H9 (cell line): ENCODE results near the gene CLPSL1. TPM values are rescaled to one million over a fixed set of nuclear protein-coding genes. Genes with fewer than 3 reads are reported as not detected.
A peak's percentile ranks its signal among the peaks of the same experiment; 100 is the strongest.

Experiments used
- DNase-seq: peaks from one replicate; pipeline ENCODE4 v3.0.0-alpha.2; 2017
- H2AFZ ChIP-seq: one replicate; pipeline ENCODE4 v1.6.1; 2013; ENCODE audit warnings: mild to moderate bottlenecking, low read length, control low read depth, moderate library complexity
- H2AK5ac ChIP-seq: 2 replicates; pipeline ENCODE4 v1.6.1; 2013; ENCODE audit warnings: low read length, control low read depth, mixed read lengths; ENCODE audit not compliant: insufficient read length
- H2BK120ac ChIP-seq: one replicate; pipeline ENCODE4 v1.6.1; 2013; ENCODE audit warnings: low read depth, mild to moderate bottlenecking, low read length, control low read depth, inconsistent platforms; ENCODE audit not compliant: poor library complexity, severe bottlenecking
- H2BK12ac ChIP-seq: 2 replicates; pipeline ENCODE4 v1.6.1; 2013; ENCODE audit warnings: low read length, control low read depth, mixed read lengths, low read depth; ENCODE audit not compliant: insufficient read length
- H2BK15ac ChIP-seq: 2 replicates; pipeline ENCODE4 v1.6.1; 2013; ENCODE audit warnings: low read depth, low read length, control low read depth
- H2BK20ac ChIP-seq: one replicate; pipeline ENCODE4 v1.6.1; 2013; ENCODE audit warnings: low read depth, mild to moderate bottlenecking, low read length, control low read depth, inconsistent platforms; ENCODE audit not compliant: poor library complexity, severe bottlenecking
- H2BK5ac ChIP-seq: 2 replicates; pipeline ENCODE4 v1.6.1; 2013; ENCODE audit warnings: low read length, control low read depth, mixed read lengths; ENCODE audit not compliant: insufficient read length
- H3K14ac ChIP-seq: 2 replicates; pipeline ENCODE4 v1.6.1; 2013; ENCODE audit warnings: low read length, control low read depth; ENCODE audit not compliant: insufficient read depth
- H3K18ac ChIP-seq: 2 replicates; pipeline ENCODE4 v1.6.1; 2013; ENCODE audit warnings: low read depth, mild to moderate bottlenecking, mixed read lengths, low read length, control low read depth; ENCODE audit not compliant: insufficient read length
- H3K23ac ChIP-seq: 2 replicates; pipeline ENCODE4 v1.6.1; 2013; ENCODE audit warnings: low read length, control low read depth, mixed read lengths, low read depth; ENCODE audit not compliant: insufficient read length
- H3K23me2 ChIP-seq: 2 replicates; pipeline ENCODE4 v1.6.1; 2013; ENCODE audit warnings: low read depth, mild to moderate bottlenecking, mixed read lengths, low read length, control low read depth; ENCODE audit not compliant: insufficient read length, poor library complexity, severe bottlenecking
- H3K27ac ChIP-seq: 2 replicates; pipeline ENCODE4 v1.5.1; 2013; ENCODE audit warnings: low read length, control low read depth, mixed read lengths, low read depth; ENCODE audit not compliant: insufficient read length
- H3K27me3 ChIP-seq: 2 replicates; pipeline ENCODE4 v1.6.1; 2013; ENCODE audit warnings: low read length, control low read depth, inconsistent platforms; ENCODE audit not compliant: insufficient read depth
- H3K4ac ChIP-seq: 2 replicates; pipeline ENCODE4 v1.6.1; 2013; ENCODE audit warnings: low read depth, mild to moderate bottlenecking, control low read depth, inconsistent platforms, low read length, moderate library complexity
- H3K4me1 ChIP-seq: 2 replicates; pipeline ENCODE4 v1.6.1; 2013; ENCODE audit warnings: low read length, control low read depth, inconsistent platforms; ENCODE audit not compliant: insufficient read depth
- H3K4me2 ChIP-seq: 2 replicates; pipeline ENCODE4 v1.6.1; 2013; ENCODE audit warnings: low read length, control low read depth, mixed read lengths; ENCODE audit not compliant: insufficient read length, insufficient read depth
- H3K56ac ChIP-seq: 2 replicates; pipeline ENCODE4 v1.6.1; 2013; ENCODE audit warnings: low read depth, mild to moderate bottlenecking, mixed read lengths, low read length, control low read depth; ENCODE audit not compliant: insufficient read length
- H3K79me1 ChIP-seq: 2 replicates; pipeline ENCODE4 v1.6.1; 2013; ENCODE audit warnings: low read depth, mild to moderate bottlenecking, moderate library complexity, low read length, control low read depth, inconsistent platforms; ENCODE audit not compliant: insufficient read depth, poor library complexity, severe bottlenecking
- H3K79me2 ChIP-seq: 2 replicates; pipeline ENCODE4 v1.6.1; 2013; ENCODE audit warnings: low read length, control low read depth, inconsistent platforms; ENCODE audit not compliant: insufficient read depth
- H3K9ac ChIP-seq: 2 replicates; pipeline ENCODE4 v1.6.1; 2013; ENCODE audit warnings: low read length, control low read depth, mixed read lengths; ENCODE audit not compliant: insufficient read length; ENCODE audit errors: extremely low read depth
- H3K9me3 ChIP-seq: one replicate; pipeline ENCODE4 v1.6.1; 2013; ENCODE audit warnings: low read depth, low read length, inconsistent platforms; ENCODE audit not compliant: control insufficient read depth
- H3T11ph ChIP-seq: one replicate; pipeline ENCODE4 v1.6.1; 2013; ENCODE audit warnings: mild to moderate bottlenecking, low read length, control low read depth, inconsistent platforms
- H4K20me1 ChIP-seq: one replicate; pipeline ENCODE4 v1.6.1; 2013; ENCODE audit not compliant: control insufficient read depth, insufficient read length, insufficient read depth
- H4K5ac ChIP-seq: 2 replicates; pipeline ENCODE4 v1.6.1; 2013; ENCODE audit warnings: low read depth, mild to moderate bottlenecking, mixed read lengths, low read length, control low read depth; ENCODE audit not compliant: insufficient read length
- H4K8ac ChIP-seq: replicated peaks from 2 replicates; pipeline ENCODE4 v1.6.1; 2013; ENCODE audit warnings: low read length, control low read depth, mixed read lengths, low read depth; ENCODE audit not compliant: insufficient read length
- H4K91ac ChIP-seq: 2 replicates; pipeline ENCODE4 v1.6.1; 2013; ENCODE audit warnings: low read depth, mild to moderate bottlenecking, moderate library complexity, mixed read lengths, low read length, control low read depth; ENCODE audit not compliant: insufficient read length
- H3K27ac Mint-ChIP-seq, 3 experiments: 2 replicates in 2 of 3; 3 replicates in 1 of 3; pipeline ENCODE4 v1.8.0; 2020 to 2021; ENCODE audit warnings: mixed read lengths in 3 of 3, mild to moderate bottlenecking in 1 of 3, moderate library complexity in 1 of 3
- H3K27me3 Mint-ChIP-seq: 2 replicates; pipeline ENCODE4 v1.8.0; 2021; ENCODE audit warnings: low read depth, mild to moderate bottlenecking, moderate library complexity, mixed read lengths
- H3K36me3 Mint-ChIP-seq, 3 experiments: 2 replicates in 2 of 3; 3 replicates in 1 of 3; pipeline ENCODE4 v1.8.0; 2020 to 2021; ENCODE audit warnings: low read depth in 3 of 3, mixed read lengths in 3 of 3; ENCODE audit not compliant: insufficient read depth in 1 of 3
- H3K4me1 Mint-ChIP-seq, 2 experiments: 2 replicates each; pipeline ENCODE4 v1.8.0; 2020; ENCODE audit warnings: mixed read lengths in 2 of 2
- H3K4me3 Mint-ChIP-seq, 2 experiments: 2 replicates in 1 of 2; 3 replicates in 1 of 2; pipeline ENCODE4 v1.8.0; 2020 to 2021; ENCODE audit warnings: mild to moderate bottlenecking in 2 of 2, mixed read lengths in 2 of 2, moderate library complexity in 1 of 2
- H3K9me3 Mint-ChIP-seq, 2 experiments: 2 replicates in 1 of 2; 3 replicates in 1 of 2; pipeline ENCODE4 v1.8.0; 2020; ENCODE audit warnings: mild to moderate bottlenecking in 2 of 2, mixed read lengths in 2 of 2, moderate library complexity in 1 of 2
- whole genome bisulfite sequencing: extraction: QIAGEN DNeasy Blood & Tissue Kit; methylation state at CpG from one replicate; pipeline ENCODE4 v1.1.7; 2013; ENCODE audit warnings: missing lambda C conversion rate, low lambda C conversion rate, mixed read lengths; ENCODE audit not compliant: insufficient read length; ENCODE audit errors: extremely low coverage; 5-methylcytosine and 5-hydroxymethylcytosine counted together
- total RNA-seq: library from RNA; stranded (reverse); gene quantifications from 2 replicates; pipeline ENCODE4 v1.2.1, GENCODE V29; 2021
- TF ChIP-seq, protein P1 (sequence below): fragments of 200-600 bp; sonication (generic); conservative IDR thresholded peaks from 3 replicates; pipeline ENCODE4 v1.8.0; 2021; ENCODE audit warnings: antibody characterized with exemption, mild to moderate bottlenecking

CLPSL1 gene
- total RNA-seq, 1 experiment from 2014 or later, result not detected

DNA sequence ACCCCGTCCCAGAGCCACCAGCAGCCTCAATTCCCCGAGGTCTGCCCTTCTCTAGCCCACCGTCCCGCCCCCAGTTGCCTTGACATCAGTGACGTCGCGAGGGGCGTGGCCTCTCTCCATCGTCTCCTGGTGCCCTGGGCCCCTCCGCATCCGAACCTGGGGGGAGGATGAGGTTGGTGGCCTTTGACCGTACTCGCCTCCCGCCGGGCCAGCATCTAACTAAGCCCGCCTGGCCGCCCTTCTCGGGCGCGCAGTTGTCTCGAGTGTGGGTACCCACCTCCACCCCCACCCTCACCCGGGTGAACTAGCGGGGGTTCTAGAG, 49.4 kb upstream of the CLPSL1 start:
- Mint-ChIP-seq H3K4me1 (peaks cover 56 to 58% of the 10 kb centered on the region in 2 experiments), H3K4me3 (peak overlapping the region; percentile 75 to 92), H3K9me3 (no peaks in the 10 kb centered on the region), H3K36me3 (no peaks in the 10 kb centered on the region; a peak in 1 of 7 replicates), H3K27me3 (peaks cover 19% of the 10 kb centered on the region), H3K27ac (peak overlapping the region; percentile 65 to 96 (median 93); a peak in 5 of 7 replicates)
- Histone ChIP-seq H3K27ac (no peak overlapping the region), H3K9me3 (no peaks in the 10 kb centered on the region), H4K8ac (no peak overlapping the region), H4K20me1 (no peaks in the 10 kb centered on the region), H3K23me2 (peaks cover 11% of the 10 kb centered on the region), H3K4ac (no peak overlapping the region; the same call in 1 of the 2 replicates), H3K4me1 (peaks cover 15% of the 10 kb centered on the region), H3T11ph (peak overlapping the region; percentile 68), H2AFZ (no peak overlapping the region), H3K9ac (peak overlapping the region; percentile 22), H2BK5ac (no peak overlapping the region), H4K5ac (no peak overlapping the region), H3K18ac (peak overlapping the region; percentile 92), H4K91ac (no peak overlapping the region), H3K23ac (no peak overlapping the region), H2AK5ac (no peak overlapping the region), H2BK120ac (no peak overlapping the region), H3K79me1 (no peaks in the 10 kb centered on the region), H3K14ac (peak overlapping the region; percentile 83), H2BK15ac (no peak overlapping the region), H3K79me2 (no peaks in the 10 kb centered on the region), H3K56ac (no peak overlapping the region), H3K4me2 (peak overlapping the region; percentile 92), H2BK20ac (no peak overlapping the region), H2BK12ac (no peak overlapping the region), H3K27me3 (peaks cover 2% of the 10 kb centered on the region; the same call in 1 of the 2 replicates)
- peak; percentile 95 for DNase-seq
- WGBS, result no CpG with 5 or more reads among the region's 23 CpGs
- TF ChIP-seq, protein P1, sequence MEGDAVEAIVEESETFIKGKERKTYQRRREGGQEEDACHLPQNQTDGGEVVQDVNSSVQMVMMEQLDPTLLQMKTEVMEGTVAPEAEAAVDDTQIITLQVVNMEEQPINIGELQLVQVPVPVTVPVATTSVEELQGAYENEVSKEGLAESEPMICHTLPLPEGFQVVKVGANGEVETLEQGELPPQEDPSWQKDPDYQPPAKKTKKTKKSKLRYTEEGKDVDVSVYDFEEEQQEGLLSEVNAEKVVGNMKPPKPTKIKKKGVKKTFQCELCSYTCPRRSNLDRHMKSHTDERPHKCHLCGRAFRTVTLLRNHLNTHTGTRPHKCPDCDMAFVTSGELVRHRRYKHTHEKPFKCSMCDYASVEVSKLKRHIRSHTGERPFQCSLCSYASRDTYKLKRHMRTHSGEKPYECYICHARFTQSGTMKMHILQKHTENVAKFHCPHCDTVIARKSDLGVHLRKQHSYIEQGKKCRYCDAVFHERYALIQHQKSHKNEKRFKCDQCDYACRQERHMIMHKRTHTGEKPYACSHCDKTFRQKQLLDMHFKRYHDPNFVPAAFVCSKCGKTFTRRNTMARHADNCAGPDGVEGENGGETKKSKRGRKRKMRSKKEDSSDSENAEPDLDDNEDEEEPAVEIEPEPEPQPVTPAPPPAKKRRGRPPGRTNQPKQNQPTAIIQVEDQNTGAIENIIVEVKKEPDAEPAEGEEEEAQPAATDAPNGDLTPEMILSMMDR, result no peak
